NCI-H226 (cell line): ENCODE measurements around the gene ACP7.

Source experiments
- DNase-seq: peaks from one replicate; pipeline ENCODE4 v3.0.0-alpha.2; 2015

The ACP7 gene

DNA sequence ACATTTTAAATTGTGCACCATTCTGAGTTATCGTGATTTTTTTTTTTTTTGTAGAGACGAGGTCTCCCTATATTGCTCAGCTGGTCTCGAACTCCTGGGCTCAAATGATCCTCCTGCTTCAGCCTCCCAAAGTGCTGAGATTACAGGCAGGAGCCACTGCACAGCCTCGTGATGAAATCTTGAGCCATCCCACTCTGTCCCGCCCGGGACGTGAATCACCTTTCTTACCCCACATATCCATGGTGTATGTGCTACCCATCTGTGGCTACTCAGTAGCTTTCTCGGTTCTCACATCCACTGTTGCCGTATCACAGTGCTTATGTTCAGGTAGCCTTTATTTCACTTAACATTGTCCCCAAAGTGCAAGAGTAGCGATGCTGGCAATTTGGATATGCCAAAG lies 67.9 kb downstream of the ACP7 start:
- DNase-seq, result no peak

DNA sequence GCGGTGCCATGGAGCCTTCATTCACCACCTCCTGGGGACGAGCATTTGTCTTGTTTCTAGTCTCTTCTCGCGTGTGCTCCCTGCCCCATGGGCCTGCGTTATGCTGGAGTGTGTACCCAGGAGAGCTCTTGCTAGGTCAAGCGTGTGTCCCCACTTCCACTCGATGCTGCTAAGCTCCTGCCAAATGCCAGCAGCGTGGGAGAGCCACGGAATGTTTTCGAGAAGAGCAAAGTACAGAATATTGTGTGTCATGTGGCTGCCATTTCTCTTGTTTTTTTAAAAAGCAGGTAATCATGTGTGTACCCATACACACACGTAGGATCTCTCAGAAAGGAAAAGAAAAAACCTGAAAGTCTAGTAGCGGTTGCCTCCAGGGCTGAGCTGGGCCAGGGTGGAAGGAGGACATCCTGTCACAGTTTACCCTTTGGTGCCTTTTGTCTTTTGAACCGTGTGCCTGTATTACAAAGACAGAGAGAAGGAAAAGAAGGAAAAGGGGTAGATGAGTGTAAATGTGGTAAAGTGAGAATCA lies 70.0 kb downstream of the ACP7 start:
- no peak for DNase-seq

DNA sequence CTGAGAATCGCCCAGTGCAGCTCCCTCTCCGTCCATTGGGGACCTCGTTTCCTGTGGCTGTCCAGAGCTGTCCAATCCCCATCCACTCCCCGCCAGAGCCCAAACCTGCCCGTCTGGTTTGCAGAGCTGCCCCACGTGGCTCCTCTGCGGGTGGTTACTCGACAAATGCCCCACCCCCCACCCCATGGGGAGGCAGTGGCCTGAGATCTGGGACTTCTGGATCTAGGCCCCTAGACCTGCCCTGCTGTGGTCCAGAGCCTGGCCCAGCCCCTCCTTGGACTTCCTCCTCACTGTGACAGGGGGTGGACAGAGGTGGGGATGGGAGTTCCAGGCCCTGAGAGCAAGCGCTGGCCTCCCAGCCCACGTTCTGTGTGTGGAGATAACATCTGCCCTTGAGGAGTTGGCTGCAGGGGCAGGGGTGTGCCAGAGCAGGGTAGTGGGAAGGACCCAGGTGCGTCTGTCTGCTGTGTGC lies 70.5 kb downstream of the ACP7 start:
- DNase-seq, result no peak

GRCh38 chr19:39155114-39155700 lies 71.0 kb downstream of the ACP7 start:
- DNase-seq, result no peak

DNA sequence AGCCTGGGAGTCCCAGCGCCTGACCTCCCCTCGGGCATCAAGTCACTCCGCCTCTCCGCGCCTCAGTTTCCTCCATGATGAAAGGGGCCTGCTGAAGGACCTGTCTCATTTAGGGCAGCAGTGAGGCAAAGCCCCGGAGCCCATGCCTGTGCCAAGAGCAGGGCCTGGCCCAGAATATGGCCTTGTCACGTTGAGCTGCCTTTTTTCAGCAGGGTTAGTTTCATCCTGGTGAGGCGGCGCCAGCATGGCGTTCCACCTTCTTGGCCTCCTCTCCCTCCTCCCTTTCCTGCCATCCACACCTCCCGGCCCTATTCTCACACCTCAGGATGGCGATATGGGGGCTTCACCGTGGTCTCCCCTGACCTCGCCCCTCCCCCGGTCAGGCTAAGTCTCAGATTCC lies 71.6 kb downstream of the ACP7 start:
- no peak for DNase-seq

DNA sequence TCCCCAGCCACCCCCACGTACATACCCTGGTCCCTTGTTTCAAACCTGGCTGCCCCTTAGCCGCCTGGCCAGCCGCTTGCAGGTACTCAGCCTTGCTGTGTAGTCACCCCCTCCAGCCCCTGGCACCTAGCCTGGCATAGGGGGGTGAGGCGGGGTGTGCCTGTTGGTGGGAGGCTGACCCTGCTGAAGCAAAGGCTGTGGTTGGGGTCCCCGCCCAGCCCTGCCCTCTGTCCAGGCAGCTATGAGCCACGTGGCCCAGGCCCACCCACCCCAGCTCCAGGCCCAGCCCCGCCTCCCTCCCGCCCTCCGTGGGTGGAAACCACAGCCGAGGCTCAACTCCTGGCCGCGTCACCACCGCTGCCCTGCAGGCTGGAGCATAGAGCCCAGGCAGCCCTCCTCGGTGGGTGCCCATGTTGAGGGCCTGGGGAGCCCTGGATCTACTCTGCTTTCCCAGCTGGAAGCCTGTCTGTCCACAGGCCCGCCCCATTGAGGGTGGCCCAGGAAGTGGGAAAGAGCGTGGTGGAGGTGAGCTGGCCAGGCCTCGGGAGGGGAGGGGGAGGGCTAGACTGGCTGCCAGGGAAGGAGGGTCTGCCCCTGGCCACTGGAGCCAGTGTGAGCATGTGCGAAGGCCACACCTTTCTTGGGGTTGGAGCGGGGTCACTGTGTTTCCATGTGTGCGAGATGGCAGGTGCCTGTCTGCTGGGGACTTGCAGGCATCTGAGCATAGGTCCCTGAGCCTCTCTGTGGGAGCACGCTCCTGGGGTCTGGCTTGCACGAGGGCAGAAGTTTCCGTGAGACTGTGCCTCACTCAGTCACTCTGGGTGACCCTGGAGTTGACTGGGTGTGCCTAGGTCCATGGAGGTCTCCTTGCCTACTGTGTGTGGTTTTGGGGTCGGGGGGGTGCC lies 72.4 kb downstream of the ACP7 start:
- DNase-seq, result peak; percentile 63

DNA sequence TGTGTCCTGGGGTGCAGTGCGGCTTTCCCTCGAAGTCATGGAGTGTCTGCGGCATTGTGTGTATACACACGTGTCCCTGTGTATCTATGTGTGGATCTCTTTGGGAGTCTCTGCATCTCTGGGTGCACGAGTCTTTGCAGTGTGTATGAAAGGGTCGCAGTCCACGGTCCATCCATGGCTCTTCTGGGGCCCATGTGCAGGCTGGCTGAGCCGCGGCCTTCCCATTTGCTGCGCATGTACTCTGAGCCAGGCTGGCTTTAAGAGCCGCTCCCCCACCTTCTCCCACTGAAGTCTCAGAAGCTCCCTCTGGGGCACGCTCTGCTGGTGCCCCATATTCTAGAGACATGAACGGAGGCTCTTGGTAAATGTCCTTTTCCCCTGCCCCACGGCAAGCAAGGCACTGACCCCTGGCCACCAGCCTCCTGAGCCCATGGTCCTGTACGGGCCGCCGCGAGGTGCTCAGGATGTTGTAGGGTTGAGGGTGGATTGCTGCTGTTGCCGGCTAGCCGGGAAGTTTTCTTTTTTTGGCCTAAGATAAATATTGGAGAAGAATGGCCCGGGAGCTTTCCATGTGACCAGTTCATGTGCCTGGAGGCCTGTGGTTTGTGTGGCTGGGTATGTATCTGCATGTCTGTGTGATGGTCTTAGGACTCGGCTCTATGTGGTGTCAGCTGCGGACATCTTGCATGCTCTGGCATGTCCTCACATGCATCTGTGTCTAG lies 73.3 kb downstream of the ACP7 start:
- DNase-seq, result no peak

DNA sequence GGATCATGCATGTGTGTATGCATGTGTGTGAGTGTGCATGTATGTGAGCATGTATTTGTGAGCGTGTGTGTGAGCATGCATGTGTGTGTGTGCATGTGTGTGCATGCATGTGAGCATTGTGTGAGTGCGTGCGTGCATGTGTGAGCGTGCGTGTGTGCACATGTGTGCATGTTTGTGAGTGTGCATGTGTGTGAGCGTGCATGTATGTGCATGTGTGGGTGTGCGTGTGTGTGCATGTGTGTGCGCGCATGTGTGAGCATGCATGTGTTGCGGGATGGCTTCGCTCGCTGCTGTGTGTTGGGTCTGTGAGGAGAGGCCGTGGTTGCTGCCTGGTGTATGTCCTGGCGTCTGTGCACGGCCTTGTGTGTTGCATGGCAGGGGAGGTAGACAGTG lies 73.8 kb downstream of the ACP7 start:
- DNase-seq, result no peak

DNA sequence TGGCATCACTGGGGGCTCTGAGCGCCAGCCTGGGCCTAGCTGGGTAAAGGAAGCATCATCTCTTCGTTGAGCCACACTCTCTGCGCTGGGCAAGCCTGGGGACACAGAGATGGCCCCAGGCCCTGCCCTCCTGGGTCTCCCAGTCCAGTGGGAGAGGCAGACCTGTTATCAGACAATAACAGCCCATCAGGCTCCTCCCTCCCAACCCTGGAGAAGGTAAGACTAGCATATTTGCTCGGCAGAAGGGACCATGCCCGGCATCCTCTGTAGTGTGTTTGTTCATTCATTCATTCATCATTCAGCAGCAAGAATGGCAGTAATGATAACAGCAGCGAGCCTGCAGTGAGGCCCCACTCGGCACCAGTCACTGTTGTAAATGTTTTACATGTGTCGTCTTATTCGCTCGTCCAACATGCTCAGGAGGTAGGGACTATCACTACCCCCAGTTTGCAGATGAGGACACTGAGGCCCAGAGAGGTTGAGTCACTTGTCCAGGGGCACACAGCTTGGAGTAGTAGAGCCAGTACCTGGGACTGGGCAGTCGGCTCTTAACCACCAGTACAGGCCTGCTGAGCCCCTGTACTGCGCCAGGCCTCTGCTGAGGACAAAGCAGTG lies 74.6 kb downstream of the ACP7 start:
- no peak for DNase-seq

DNA sequence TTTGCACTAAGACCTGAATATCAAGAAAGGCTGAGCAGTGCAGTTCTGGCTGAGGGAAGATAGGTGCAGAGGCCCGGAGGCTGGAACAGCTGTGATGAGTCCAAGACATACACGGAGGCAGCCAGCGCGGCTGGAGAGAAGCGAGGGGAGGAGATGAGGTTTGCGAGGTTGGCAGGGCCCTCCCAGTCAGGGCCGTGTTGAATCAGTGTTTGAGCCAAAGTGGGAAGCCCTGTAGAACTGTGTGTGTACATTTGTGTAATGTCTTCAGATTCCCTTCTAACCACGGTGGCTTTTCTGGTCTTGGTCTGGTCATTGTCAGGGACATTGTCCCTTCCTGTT lies 76.3 kb downstream of the ACP7 start:
- peak; percentile 48 for DNase-seq
